Measurements from ENCODE around the gene WT1. TPM values are rescaled to one million over a fixed set of nuclear protein-coding genes. Genes with fewer than 3 reads are reported as not detected.

The WT1 gene
- total RNA-seq, 1 donor from 2014 or later: not detected

DNA sequence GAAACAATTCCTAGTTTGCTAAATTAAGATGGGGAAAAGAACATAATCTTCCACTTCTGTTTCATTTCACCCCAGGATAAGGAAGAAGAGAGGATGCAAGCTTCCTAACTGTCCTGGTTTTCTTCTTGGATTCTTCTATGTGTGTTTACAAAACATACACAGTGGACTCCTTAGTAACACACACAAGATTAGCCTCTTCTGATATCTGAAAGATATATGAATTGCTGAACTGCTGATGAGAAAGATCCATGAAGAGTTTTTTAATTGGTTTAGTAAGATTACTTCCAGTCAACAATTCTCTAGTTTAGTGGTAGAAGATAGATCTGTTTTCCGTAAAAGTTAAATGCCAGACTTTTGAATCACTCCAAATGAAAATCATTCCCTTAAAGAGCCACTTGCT lies 86.8 kb downstream of the WT1 start:
- DNase-seq (ENCODE audit: extremely low spot score, unreplicated experiment): no peak
- no peak overlapping the region for H3K4me3 Mint-ChIP-seq (ENCODE audit: unreplicated experiment)
- no peak overlapping the region for H3K27ac Mint-ChIP-seq (ENCODE audit: unreplicated experiment)
- TF ChIP-seq, protein P1, sequence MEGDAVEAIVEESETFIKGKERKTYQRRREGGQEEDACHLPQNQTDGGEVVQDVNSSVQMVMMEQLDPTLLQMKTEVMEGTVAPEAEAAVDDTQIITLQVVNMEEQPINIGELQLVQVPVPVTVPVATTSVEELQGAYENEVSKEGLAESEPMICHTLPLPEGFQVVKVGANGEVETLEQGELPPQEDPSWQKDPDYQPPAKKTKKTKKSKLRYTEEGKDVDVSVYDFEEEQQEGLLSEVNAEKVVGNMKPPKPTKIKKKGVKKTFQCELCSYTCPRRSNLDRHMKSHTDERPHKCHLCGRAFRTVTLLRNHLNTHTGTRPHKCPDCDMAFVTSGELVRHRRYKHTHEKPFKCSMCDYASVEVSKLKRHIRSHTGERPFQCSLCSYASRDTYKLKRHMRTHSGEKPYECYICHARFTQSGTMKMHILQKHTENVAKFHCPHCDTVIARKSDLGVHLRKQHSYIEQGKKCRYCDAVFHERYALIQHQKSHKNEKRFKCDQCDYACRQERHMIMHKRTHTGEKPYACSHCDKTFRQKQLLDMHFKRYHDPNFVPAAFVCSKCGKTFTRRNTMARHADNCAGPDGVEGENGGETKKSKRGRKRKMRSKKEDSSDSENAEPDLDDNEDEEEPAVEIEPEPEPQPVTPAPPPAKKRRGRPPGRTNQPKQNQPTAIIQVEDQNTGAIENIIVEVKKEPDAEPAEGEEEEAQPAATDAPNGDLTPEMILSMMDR (IDR thresholded peaks at IDR 0.05): no peak
- H3K36me3 Mint-ChIP-seq (ENCODE audit: unreplicated experiment): no peaks in the 10 kb centered on the region
- H3K27me3 Mint-ChIP-seq (ENCODE audit: unreplicated experiment): peaks cover 4% of the 10 kb centered on the region
- no peaks in the 10 kb centered on the region for H3K4me1 Mint-ChIP-seq (ENCODE audit: unreplicated experiment)
- no peaks in the 10 kb centered on the region for H3K9me3 Mint-ChIP-seq (ENCODE audit: unreplicated experiment)

DNA sequence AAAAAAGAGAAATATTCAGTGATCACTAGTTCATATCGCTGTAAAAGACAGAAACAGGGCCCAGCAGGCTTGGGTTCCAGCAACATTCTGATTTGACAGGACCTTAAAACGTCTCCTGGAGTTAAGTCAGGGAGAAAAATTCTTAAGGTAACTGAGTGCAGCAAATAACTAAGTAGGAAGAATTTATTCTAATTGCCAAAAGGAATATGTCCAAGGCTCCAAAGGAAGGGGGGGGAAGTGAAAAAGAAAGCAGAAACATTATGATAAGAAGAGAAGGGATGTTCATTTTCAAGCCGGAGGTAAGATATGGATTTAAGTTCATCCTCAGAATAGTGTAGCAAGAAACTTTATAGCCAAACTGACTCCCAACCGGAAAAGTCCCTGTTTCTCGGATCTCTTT lies 90.4 kb downstream of the WT1 start:
- Mint-ChIP-seq H3K36me3 (ENCODE audit: unreplicated experiment) (no peaks in the 10 kb centered on the region), H3K27me3 (ENCODE audit: unreplicated experiment) (peaks cover 4% of the 10 kb centered on the region), H3K27ac (ENCODE audit: unreplicated experiment) (no peak overlapping the region), H3K4me3 (ENCODE audit: unreplicated experiment) (no peak overlapping the region), H3K9me3 (ENCODE audit: unreplicated experiment) (no peaks in the 10 kb centered on the region), H3K4me1 (ENCODE audit: unreplicated experiment) (no peaks in the 10 kb centered on the region)
- TF ChIP-seq, protein P1 (IDR thresholded peaks at IDR 0.05): no peak
- DNase-seq (ENCODE audit: extremely low spot score, unreplicated experiment): no peak

DNA sequence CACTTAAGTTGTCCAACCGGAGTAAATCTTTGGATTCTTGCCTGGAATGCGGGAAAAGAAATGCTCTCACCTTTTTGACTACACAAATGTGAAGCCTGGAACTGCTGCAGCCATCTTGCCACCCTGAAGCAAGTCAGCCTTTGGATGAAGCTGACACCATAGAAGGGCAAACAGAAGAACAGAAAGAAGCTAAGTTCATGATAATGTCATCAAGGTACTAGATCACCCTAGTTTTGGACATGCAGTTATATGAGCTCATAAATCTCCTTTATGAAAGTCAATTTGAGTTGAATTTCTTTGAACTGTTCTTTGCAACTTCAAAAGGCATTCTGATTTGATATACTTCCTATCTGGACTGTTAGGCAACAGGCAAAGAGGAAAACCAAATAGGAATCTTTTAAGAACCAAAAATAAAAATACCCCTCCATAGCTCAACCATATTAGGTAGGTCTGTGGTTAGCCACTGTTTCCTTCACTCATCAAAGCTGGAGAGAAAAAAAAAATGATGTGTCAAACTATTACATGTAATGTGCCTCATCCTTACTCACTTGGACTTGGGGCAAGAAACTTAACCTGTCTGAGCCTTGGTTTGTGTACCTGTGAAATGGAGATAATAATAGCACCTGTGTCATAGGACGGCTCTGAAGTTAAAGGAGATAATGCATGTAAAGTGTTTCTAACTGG lies 91.9 kb downstream of the WT1 start:
- H3K27ac Mint-ChIP-seq (ENCODE audit: unreplicated experiment): no peak overlapping the region
- H3K36me3 Mint-ChIP-seq (ENCODE audit: unreplicated experiment): no peaks in the 10 kb centered on the region
- no peak overlapping the region for H3K4me3 Mint-ChIP-seq (ENCODE audit: unreplicated experiment)
- DNase-seq (ENCODE audit: extremely low spot score, unreplicated experiment): no peak
- peaks cover 2% of the 10 kb centered on the region for H3K27me3 Mint-ChIP-seq (ENCODE audit: unreplicated experiment)
- TF ChIP-seq, protein P1 (IDR thresholded peaks at IDR 0.05): no peak
- no peaks in the 10 kb centered on the region for H3K4me1 Mint-ChIP-seq (ENCODE audit: unreplicated experiment)
- H3K9me3 Mint-ChIP-seq (ENCODE audit: unreplicated experiment): no peaks in the 10 kb centered on the region

DNA sequence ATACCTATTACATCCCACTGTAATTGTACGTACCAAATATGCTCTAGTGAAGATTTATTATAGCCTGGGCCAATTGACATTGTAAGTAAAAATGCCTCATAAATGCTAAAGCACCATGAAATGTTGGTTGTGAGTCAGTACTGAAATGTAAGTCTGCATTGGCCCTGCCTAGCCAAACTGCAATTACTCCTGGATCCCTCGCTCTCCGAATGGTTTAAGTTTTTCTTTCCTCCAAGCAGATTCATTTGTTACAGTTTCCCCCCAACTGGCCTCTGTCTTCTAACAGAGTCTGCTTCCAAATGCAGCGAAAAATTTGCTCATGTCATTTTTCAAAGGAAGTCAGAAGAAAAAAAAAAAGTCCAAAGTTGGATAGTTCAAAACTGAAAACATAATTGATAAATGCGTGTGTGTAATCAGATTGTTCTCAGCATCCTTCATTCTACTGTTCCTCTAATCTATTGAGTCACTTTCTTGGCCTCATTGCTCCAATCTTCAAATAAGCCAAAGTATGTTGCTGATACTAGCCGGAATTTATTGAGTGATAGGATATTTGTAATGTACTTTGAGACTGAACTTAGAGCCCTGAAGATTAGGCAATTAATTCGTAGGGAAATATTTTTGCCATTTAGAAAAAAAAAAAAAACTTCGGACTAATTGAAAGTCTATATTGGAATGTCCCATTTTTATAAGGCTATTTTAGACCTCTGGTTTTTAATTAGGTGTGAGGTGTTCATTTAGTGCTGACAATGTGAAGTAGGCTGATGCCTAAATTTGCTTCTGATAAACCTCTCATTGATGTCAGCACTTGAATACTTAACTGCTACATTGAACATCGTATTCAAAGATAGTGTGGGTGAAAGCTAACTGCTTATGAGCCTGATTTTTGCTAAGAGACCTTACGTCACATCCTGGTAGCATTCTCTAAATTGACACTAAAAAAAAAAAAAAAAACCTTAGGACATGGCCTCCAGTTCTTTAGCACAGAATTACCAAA lies 93.4 kb downstream of the WT1 start:
- H3K4me3 Mint-ChIP-seq (ENCODE audit: unreplicated experiment): no peak overlapping the region

More for the DNA sequence above, 93.4 kb downstream of the WT1 start:
- no peaks in the 10 kb centered on the region for H3K4me1 Mint-ChIP-seq (ENCODE audit: unreplicated experiment)
- no peaks in the 10 kb centered on the region for H3K27me3 Mint-ChIP-seq (ENCODE audit: unreplicated experiment)
- TF ChIP-seq, protein P1 (IDR thresholded peaks at IDR 0.05): no peak
- no peak for DNase-seq (ENCODE audit: extremely low spot score, unreplicated experiment)
- H3K27ac Mint-ChIP-seq (ENCODE audit: unreplicated experiment): no peak overlapping the region
- H3K36me3 Mint-ChIP-seq (ENCODE audit: unreplicated experiment): no peaks in the 10 kb centered on the region
- H3K9me3 Mint-ChIP-seq (ENCODE audit: unreplicated experiment): no peaks in the 10 kb centered on the region

All from osteocyte (in vitro differentiated cells).